Measurements from ENCODE around the gene ST6GAL1.
A peak's percentile ranks its signal among the peaks of the same experiment; 100 is the strongest.
"Not testable (repeated sequence)": the region's sequence is repeated elsewhere in the genome, so short reads cannot be mapped to it uniquely, and the experiment has no call there.

ST6GAL1 gene

GRCh38 chr3:186994000-186994955 is 64.0 kb downstream of the ST6GAL1 start:
- no peak for DNase-seq (ENCODE audit: low spot score)

- no peak for DNase-seq (ENCODE audit: low spot score)
Measured at GRCh38 chr3:186996356-186996755, 66.0 kb downstream of the ST6GAL1 start.

- DNase-seq (ENCODE audit: low spot score): no peak
Measured at GRCh38 chr3:186997061-186997460, 66.7 kb downstream of the ST6GAL1 start.

DNA sequence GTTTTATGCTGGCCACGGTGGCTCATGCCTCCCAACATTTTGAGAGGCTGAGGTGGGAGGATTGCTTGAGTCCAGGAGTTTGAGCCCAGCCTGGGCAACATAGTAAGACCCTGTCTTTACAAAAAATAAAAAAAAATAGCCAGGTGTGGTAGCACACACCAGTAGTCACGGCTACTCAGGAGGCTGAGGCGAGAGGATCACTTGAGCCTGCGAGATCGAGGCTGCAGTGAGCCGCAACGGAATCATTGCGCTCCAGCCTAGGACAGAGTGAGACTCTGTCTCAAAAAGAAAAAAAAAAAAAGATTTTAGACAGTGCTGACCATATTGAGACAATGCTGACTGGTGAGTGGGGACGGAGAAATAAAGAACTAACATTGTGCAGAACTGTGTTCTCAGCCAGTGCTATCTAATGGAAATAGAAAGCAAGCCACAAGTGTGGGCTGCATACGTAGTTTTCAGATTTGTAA is 67.2 kb downstream of the ST6GAL1 start:
- DNase-seq (ENCODE audit: low spot score): no peak

GRCh38 chr3:186998937-186999368 is 68.6 kb downstream of the ST6GAL1 start:
- DNase-seq (ENCODE audit: low spot score): no peak

GRCh38 chr3:187000711-187001151 is 70.4 kb downstream of the ST6GAL1 start:
- DNase-seq (ENCODE audit: low spot score): peak; percentile 44

GRCh38 chr3:187002915-187003314 is 72.6 kb downstream of the ST6GAL1 start:
- no peak for DNase-seq (ENCODE audit: low spot score)

DNA sequence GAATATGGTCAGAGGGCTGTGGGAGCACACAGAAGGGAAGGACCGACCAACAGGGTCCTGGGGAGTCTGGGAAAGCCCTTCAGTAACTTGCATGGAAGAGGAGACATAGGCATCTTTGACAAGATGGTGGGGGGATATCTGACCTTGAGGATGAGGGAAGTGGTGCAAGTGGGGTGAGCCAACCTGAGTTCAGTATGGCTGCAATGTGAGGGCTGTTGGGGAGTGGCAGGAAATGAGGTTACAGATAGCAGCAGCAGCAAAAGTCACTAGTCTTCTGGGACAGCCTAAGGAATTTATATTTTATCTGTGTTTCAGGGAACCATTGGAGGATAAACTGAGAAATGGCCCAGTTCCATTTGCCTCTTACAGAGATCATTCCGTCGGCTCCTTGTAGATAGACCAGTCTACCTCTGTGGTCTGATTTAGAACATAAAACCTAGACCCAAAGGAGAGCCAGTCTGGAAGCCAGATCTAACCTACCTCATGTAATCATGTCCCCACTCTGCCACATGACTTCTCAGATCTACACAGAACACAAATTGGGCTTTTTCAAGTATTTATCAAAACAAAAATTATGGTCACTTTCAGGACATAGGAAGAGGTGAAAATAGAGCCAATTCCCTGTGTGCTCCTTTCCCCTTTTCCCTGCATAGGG is 75.6 kb downstream of the ST6GAL1 start:
- peak; percentile 18 for DNase-seq (ENCODE audit: low spot score)

DNA sequence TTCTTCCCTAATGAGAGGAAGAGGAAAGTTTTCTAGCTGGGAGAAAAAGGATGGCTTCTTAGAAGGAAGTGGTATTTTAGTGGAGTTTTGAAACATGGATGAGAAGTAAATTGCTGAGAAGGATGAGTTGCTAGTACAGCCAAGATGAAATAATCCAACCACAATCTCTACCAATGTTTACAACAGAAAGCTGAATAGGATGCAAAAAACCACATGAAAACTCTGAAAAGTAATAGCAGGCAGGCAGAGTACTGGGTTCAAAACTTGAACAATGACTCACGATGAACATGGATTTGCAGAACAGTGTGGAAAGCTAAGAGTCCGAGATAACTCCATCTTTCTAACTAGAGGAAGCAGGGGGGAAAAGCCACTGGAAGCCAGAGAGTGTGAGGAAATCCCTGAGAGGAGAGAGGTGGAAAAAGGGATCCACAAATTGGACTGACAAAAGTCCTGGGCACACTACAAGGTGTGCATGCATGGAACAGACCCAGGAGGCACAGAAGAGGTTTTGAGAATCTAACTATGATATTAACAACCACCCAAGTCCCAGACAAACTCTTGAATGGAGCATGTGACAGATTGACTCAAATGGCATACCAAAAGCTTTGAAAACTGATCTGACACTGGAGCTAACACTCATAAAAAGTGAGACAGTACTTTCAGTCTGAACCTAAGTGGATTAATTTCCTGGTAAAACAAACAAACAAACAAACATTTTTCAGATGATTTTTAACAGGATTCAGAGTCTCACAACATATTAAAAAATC is 76.7 kb downstream of the ST6GAL1 start:
- DNase-seq (ENCODE audit: low spot score): peak; percentile 54

- not testable (repeated sequence) for DNase-seq (ENCODE audit: low spot score)
Measured at GRCh38 chr3:187010382-187010781, 80.1 kb downstream of the ST6GAL1 start.

DNA sequence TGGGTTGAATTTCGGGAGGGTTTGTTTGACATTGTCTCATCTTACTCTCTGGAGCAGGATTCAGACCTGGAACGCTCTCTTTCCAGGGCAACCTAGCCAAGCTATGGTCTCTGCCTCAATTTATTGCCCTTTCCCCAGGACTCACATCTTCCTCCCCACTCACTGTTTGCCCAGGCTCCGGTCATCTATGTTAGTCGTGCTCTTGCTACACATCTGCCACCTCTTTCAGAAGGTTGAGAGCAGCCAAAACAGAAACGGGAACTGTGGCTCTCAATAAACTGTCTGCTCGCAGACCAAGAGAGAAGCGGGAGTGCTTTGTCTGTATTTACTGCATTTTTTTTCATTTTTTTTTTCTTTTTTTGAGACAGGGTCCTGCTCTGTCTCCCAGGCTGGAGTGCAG is 81.6 kb downstream of the ST6GAL1 start:
- no peak for DNase-seq (ENCODE audit: low spot score)

- peak; percentile 46 for DNase-seq (ENCODE audit: low spot score)
Measured at GRCh38 chr3:187012609-187013051, 82.3 kb downstream of the ST6GAL1 start.

DNA sequence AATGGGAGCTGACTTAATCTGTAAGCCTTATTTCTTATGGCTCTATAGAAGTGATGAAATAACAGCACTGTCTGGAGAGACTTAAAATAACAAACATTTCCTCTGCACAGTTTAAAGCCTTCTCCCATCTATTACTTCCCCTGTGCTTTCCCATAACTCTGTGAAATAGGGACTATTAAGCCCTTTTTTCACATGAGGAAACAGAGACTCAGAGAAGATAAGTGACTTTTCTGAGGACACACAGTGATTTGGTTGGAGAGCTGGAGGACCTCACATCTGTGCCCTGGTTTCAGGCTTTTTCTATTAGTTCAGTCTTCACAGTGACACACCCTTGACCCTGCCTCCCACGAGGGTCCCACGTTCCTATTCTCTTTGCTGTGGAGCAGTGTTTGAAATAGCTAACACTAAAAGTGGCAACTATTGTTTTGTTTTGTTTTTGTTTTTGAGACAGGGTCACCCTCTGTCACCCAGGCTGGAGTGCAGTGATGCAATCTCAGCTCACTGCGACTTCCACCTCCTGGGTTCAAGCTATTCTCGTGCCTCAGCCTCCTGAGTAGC is 82.9 kb downstream of the ST6GAL1 start:
- no peak for DNase-seq (ENCODE audit: low spot score)

GRCh38 chr3:187014417-187014864 is 84.1 kb downstream of the ST6GAL1 start:
- DNase-seq (ENCODE audit: low spot score): no peak

DNA sequence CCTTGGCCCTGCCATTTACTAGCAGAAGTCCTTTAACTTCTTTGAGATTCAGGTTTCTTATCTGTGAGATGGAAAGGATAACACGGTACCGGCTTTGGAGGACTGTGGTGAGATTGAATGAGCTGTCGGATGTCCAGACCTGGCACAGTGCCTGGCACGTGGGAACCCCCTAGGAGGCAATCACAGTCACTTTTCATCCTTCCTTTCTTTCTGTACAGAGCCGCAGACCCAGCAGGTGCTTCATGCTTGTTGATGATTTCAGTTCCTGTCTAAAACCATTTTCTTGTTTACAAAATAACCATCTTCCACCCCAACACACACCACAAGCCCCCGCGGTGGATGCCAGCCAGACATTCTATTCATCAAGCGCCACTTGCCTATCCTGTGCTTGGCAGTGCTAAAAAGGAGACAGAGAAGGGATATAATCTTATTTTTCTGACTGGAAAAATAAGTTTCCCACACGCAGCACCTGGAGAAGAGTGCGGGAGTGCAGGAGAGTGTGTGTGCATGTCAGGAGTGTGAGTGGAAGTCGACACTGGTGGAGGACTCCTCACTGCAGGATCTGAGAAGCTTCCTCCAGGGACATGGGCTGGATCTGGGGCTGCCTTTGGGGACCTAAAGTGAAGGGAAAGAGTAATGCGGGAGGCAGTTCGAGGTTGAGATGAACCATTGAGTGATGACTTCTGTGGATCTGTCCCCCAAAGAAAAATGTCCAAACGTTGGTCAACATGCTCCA is 85.7 kb downstream of the ST6GAL1 start:
- DNase-seq (ENCODE audit: low spot score): peak; percentile 25

DNA sequence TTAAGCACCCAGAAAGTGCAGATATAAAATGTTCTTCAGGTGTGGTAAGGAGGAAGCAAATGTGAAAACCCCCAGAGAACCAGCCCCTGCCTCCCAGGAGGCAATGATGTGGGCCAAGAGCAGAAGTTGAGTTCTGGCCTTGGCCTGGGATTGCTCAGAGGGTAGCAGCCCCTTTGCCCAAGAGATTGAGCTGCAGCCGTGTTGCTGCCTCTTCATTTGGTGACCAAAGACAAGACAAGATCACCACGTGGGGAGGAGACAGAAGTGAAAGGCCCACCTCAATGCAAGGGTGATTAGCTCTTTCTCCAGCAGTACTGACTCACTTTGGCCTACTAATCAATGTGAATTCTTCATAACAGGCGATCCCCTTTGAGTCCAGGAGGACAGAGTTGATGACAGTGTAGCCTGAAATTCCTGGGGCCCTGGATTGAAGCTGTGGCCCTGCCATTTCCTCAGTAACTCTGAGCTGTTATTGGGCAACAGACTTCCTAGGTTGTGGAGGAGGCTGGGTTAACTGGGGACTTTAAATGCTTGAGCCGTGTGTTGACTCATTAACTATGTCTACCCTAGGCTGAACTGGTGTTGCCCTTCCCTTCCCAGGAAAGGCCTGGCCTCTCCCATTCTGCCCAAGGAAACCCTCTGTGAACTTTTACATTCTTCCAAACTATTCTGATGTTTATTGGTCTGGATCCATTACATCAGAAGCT is 86.5 kb downstream of the ST6GAL1 start:
- DNase-seq (ENCODE audit: low spot score): no peak

DNA sequence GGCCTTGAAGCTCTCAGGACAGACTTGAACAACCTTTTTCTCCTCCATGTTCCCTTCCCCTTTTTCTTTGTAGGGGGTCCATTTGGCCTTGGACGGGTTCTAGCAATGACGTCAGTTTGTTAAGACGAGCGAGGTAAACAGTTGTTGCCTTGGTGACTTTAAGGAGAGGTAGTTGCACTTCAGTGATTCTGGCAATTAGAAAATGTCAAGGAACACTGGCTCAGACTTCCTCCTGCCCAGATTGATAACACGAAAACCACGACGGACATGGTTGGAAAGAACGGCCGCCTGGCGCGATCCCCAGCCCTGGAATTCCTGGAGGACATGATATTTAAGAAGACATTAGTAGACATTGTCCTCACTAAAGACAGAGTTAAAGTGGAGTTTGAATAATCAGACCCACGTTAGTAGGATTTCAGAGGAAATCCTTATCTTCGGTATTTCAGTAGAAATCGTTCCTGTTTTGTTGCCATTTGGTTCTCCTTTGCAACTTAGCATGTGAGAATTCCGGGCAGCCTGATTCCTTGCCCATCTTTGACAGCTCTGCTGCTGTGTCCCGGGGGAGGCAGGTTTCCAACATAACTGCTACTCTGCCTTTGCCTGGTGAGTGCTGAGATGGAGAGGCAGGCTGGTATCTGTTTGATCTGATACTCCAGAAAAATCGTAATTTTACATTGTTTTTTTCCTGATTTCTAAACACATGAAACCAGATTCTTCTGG is 87.3 kb downstream of the ST6GAL1 start:
- no peak for DNase-seq (ENCODE audit: low spot score)

DNA sequence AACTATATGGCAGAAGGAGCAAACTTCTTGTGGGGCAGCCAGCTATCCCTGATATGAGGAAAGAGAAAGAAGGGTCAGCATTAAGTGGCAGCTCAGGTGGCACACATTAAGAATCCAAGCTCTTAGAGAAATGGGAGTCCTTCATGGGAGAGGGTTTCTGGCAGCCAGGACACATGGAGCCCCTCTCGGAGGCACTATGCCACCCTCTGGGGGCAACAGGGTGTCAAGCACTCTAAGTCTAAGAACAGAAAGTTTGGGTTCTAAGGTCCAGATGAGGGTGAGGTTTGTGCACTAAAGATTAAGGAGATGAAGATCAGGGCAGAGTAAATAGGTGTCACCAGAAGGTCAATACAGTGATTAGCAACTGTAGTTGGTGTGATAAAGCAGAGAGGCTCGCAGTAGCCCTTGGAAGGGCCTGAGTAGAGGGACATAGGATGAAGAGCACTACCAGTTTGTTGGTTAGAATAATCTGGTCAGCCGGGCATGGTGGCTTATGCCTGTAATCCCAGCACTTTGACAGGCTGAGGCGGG is 89.3 kb downstream of the ST6GAL1 start:
- no peak for DNase-seq (ENCODE audit: low spot score)

- DNase-seq (ENCODE audit: low spot score): peak; percentile 74
Measured at GRCh38 chr3:187020376-187020775, 90.0 kb downstream of the ST6GAL1 start.
